Measurements from ENCODE around the gene EVA1B.

GRCh38 chr1:36337830-36338229 is 14.4 kb upstream of the EVA1B start:
- TF ChIP-seq CEBPB (IDR thresholded peaks at IDR 0.05; ENCODE audit: low read depth), result no peak
- TF ChIP-seq POLR2AphosphoS5 (IDR thresholded peaks at IDR 0.05; ENCODE audit: low read depth, low read length), result no peak
- TF ChIP-seq REST (IDR thresholded peaks at IDR 0.05; ENCODE audit: low read depth), result no peak
- no peak for TF ChIP-seq POLR2A (IDR thresholded peaks at IDR 0.05; ENCODE audit: borderline replicate concordance, extremely low read depth, insufficient read depth, insufficient read length)
- TF ChIP-seq, protein P1, sequence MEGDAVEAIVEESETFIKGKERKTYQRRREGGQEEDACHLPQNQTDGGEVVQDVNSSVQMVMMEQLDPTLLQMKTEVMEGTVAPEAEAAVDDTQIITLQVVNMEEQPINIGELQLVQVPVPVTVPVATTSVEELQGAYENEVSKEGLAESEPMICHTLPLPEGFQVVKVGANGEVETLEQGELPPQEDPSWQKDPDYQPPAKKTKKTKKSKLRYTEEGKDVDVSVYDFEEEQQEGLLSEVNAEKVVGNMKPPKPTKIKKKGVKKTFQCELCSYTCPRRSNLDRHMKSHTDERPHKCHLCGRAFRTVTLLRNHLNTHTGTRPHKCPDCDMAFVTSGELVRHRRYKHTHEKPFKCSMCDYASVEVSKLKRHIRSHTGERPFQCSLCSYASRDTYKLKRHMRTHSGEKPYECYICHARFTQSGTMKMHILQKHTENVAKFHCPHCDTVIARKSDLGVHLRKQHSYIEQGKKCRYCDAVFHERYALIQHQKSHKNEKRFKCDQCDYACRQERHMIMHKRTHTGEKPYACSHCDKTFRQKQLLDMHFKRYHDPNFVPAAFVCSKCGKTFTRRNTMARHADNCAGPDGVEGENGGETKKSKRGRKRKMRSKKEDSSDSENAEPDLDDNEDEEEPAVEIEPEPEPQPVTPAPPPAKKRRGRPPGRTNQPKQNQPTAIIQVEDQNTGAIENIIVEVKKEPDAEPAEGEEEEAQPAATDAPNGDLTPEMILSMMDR (IDR thresholded peaks at IDR 0.05 in 2 of 3, conservative IDR thresholded peaks at IDR 0.05 in 1 of 3; ENCODE audit: borderline replicate concordance in 1 of 3, insufficient read depth in 1 of 3, low read depth in 2 of 3, low read length in 2 of 3), result no peak
- no peak for TF ChIP-seq ZBTB33 (IDR thresholded peaks at IDR 0.05; ENCODE audit: extremely low read depth, insufficient replicate concordance, low read length)
- no peak for TF ChIP-seq EZH2 (IDR thresholded peaks at IDR 0.05)
- TF ChIP-seq, protein P2, sequence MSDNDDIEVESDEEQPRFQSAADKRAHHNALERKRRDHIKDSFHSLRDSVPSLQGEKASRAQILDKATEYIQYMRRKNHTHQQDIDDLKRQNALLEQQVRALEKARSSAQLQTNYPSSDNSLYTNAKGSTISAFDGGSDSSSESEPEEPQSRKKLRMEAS (IDR thresholded peaks at IDR 0.05), result no peak
- no peak for TF ChIP-seq SRF (IDR thresholded peaks at IDR 0.05; ENCODE audit: low read depth)
- TF ChIP-seq EGR1 (IDR thresholded peaks at IDR 0.05; ENCODE audit: low read depth), result no peak
- TF ChIP-seq EZH2phosphoT487 (IDR thresholded peaks at IDR 0.05; ENCODE audit: borderline replicate concordance), result no peak
- no peak for TF ChIP-seq JUND (IDR thresholded peaks at IDR 0.05)
